Heart left ventricle (tissue), 13 donors: Measurements from ENCODE around the gene GRB2.

Experiments
- POLR2A ChIP-seq, 2 donors: fragments of 450-650 bp; IDR thresholded peaks; one replicate each; pipeline ENCODE4 v1.6.1; 2017; ENCODE audit warnings: antibody characterized with exemption in 2 of 2, mild to moderate bottlenecking in 2 of 2, moderate library complexity in 2 of 2
- TF ChIP-seq, protein P1 (sequence below), 12 donors: fragments of 200-600 bp; sonication (generic) in 4 of 12; IDR thresholded peaks; one replicate each; pipeline versions ENCODE4 v1.5.0 to v1.8.0; 2018 to 2022; ENCODE audit warnings: antibody characterized with exemption in 12 of 12, mild to moderate bottlenecking in 5 of 12
- donor health status: ischemic (EF 13 %, LVEDD 7.1; RV severe dilation, severe dysfunction).
- donor health status: DM: no; HTN: yes; CAD: no.
- donor health status: DM: no; HTN: no; CAD: no.
- donor health status: ischemic (EF 25% LVEDD 6.9; RV normal size, moderate dysfunction).
- donor health status: ischemic (EF 25% LVEDD 5.7; RV mildly dilated, moderate dysfunction).
- donor health status: ischemic (EF 35%, LVEDD 5.7; RV mildly dilated, moderate dysfunction).
- donor health status: nonischemic (EF 11% LVEDD 7.7; RV severe dilation, severe dysfunction).
- donor health status: DM: yes; HTN: yes; CAD: no.
- donor health status: PGD.
- donor health status: ischemic (EF 29% LVEDD 5.4; RV normal size, mild dysfunction).
- donor health status: nonischemic (EF 23%, LVEDD 6.1; RV moderate dilation, normal function).

DNA sequence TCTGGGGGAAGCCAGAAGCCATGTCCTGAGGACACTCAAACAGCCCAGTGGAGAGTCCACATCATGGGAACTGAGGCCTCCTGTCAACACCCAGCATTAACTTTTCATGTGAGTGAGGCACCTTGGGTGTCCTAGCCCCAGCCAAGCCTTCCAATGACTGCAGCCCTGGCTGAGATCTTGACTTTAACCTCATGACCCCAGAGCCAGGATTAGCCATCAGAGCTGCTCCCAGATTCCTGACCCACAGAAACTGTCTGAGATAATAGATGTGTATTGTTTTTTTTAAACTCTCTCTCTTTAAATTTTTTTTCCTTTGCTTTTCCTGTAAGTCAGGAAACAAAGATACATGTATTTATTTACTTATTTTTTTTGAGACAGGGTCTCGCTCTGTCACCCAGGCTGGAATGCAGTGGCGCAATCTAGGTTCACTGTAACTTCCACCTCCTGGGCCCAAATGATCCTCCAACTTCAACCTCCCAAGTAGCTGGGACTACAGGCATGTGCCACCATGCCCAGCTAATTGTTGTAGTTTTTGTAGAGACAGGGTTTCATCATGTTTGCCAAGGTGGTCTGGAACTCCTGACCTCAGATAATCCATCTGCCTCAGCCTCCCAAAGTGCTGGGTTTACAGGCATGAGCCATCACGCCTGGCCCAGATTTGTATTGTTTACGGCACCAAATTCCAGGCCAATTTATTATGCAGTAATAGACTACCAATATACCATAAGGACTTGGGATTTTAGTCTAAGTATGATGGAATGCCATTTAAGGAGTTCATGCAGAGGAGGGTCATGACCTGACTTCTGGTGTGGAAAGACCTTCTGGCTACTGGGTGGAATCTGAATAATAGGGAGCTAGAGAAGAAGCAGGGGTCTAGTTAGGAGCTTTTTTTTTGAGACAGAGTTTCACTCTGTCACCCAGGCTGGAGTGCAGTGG, 37.0 kb upstream of the GRB2 start:
- TF ChIP-seq, protein P1, sequence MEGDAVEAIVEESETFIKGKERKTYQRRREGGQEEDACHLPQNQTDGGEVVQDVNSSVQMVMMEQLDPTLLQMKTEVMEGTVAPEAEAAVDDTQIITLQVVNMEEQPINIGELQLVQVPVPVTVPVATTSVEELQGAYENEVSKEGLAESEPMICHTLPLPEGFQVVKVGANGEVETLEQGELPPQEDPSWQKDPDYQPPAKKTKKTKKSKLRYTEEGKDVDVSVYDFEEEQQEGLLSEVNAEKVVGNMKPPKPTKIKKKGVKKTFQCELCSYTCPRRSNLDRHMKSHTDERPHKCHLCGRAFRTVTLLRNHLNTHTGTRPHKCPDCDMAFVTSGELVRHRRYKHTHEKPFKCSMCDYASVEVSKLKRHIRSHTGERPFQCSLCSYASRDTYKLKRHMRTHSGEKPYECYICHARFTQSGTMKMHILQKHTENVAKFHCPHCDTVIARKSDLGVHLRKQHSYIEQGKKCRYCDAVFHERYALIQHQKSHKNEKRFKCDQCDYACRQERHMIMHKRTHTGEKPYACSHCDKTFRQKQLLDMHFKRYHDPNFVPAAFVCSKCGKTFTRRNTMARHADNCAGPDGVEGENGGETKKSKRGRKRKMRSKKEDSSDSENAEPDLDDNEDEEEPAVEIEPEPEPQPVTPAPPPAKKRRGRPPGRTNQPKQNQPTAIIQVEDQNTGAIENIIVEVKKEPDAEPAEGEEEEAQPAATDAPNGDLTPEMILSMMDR (IDR thresholded peaks at IDR 0.05), result no peak
- TF ChIP-seq POLR2A (IDR thresholded peaks at IDR 0.05), result no peak
